Thoracic aorta (tissue), 2 donors: ENCODE results near the gene ATF7. TPM values are rescaled to one million over a fixed set of nuclear protein-coding genes. Genes with fewer than 3 reads are reported as not detected.
A peak's percentile ranks its signal among the peaks of the same experiment; 100 is the strongest.
"Not testable (repeated sequence)": the region's sequence is repeated elsewhere in the genome, so short reads cannot be mapped to it uniquely, and the experiment has no call there.

Experiments
- ATAC-seq: fragments of 150-250 bp; one replicate; pipeline ENCODE4 v1.8.0; 2017; ENCODE audit warnings: low read depth; ENCODE audit not compliant: insufficient number of reproducible peaks, low FRiP score
- DNase-seq: peaks from one replicate; pipeline ENCODE4 v3.0.0-alpha.2; 2020; ENCODE audit warnings: low spot score
- H3K27ac ChIP-seq, 2 donors: fragments of 200-600 bp; sonication (generic); 1 replicate in 1 of 2; 2 replicates in 1 of 2; pipeline ENCODE4 v1.5.1; 2016; ENCODE audit warnings: mild to moderate bottlenecking in 2 of 2, moderate library complexity in 2 of 2
- H3K27me3 ChIP-seq: fragments of 200-600 bp; sonication (generic); replicated peaks from 2 replicates; pipeline ENCODE4 v1.6.0; 2016; ENCODE audit warnings: mild to moderate bottlenecking; ENCODE audit not compliant: insufficient read depth
- H3K36me3 ChIP-seq: fragments of 200-600 bp; sonication (generic); one replicate; pipeline ENCODE4 v1.5.1; 2016
- H3K4me1 ChIP-seq, 2 donors: fragments of 200-600 bp; sonication (generic); 1 replicate in 1 of 2; 2 replicates in 1 of 2; pipeline versions ENCODE4 v1.5.1 to v1.6.0; 2016; ENCODE audit warnings: low read depth in 2 of 2, mild to moderate bottlenecking in 1 of 2; ENCODE audit not compliant: control insufficient read depth in 1 of 2
- H3K4me3 ChIP-seq: fragments of 200-600 bp; sonication (generic); 2 replicates; pipeline ENCODE4 v1.5.1; 2016; ENCODE audit warnings: mild to moderate bottlenecking
- H3K9me3 ChIP-seq: fragments of 200-600 bp; sonication (generic); 2 replicates; pipeline ENCODE4 v1.5.1; 2016
- total RNA-seq, 2 donors: library from RNA; depleted of rRNA; stranded (reverse); fragments of >200 nt; gene quantifications; one replicate each; pipeline versions ENCODE4 v1.1.0 to v1.2.3, GENCODE V29; 2016
- TF ChIP-seq, protein P1 (sequence below): fragments of 200-600 bp; sonication (generic); IDR thresholded peaks from one replicate; pipeline ENCODE4 v1.5.1; 2019; ENCODE audit warnings: antibody characterized with exemption

The ATF7 gene
- total RNA-seq, 2 donors from 2014 or later = 24.4 to 82.1 TPM

DNA sequence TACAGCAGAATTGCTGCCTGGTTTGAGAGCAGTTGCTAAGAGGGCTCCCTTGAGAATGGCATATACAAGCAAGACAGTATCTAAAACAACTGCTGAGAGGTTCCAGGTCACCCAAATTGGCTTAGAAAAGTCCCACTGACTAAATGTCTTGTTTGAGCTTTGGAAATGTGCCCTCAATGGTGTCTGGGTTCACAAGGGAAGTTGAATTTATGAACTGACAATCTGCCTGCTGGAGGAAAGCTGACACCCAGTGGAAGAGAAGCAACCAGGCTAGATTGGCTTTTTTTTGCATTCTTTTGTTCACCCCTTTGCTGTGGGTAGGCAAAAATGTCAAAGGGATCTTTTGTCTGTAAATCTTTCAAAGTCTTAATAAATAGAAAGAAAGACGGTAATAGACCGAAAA, 74.3 kb downstream of the ATF7 start:
- H3K9me3 ChIP-seq = no peaks in the 10 kb centered on the region
- no peak overlapping the region for H3K4me3 ChIP-seq
- no peaks in the 10 kb centered on the region for H3K27me3 ChIP-seq
- no peak overlapping the region for H3K27ac ChIP-seq
- peaks cover 0 to 2% of the 10 kb centered on the region in 2 donors for H3K4me1 ChIP-seq
- DNase-seq (no peak), ATAC-seq (no peak)
- TF ChIP-seq, protein P1, sequence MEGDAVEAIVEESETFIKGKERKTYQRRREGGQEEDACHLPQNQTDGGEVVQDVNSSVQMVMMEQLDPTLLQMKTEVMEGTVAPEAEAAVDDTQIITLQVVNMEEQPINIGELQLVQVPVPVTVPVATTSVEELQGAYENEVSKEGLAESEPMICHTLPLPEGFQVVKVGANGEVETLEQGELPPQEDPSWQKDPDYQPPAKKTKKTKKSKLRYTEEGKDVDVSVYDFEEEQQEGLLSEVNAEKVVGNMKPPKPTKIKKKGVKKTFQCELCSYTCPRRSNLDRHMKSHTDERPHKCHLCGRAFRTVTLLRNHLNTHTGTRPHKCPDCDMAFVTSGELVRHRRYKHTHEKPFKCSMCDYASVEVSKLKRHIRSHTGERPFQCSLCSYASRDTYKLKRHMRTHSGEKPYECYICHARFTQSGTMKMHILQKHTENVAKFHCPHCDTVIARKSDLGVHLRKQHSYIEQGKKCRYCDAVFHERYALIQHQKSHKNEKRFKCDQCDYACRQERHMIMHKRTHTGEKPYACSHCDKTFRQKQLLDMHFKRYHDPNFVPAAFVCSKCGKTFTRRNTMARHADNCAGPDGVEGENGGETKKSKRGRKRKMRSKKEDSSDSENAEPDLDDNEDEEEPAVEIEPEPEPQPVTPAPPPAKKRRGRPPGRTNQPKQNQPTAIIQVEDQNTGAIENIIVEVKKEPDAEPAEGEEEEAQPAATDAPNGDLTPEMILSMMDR = no peak
- H3K36me3 ChIP-seq = peaks cover 30% of the 10 kb centered on the region

DNA sequence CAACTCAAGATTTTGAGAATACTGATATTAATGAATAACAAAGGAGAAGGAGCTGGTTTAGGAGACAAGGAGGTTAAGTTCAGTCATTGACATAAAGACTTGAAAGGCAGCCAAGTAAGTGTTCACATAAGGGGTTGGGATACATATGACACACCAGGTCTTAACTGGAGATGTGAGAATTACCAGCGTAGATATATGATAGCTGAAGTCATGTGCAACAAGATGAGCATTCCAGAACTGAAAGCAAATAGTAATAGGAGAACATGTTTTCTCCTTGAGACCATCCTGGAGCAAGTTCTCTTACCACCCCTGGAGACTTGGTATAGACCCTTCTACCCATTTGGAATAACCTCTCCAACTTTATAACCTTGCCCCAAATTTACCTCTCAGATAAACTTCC, 75.6 kb downstream of the ATF7 start:
- H3K27me3 ChIP-seq = no peaks in the 10 kb centered on the region
- H3K4me3 ChIP-seq = no peak overlapping the region
- TF ChIP-seq, protein P1 = no peak
- ATAC-seq (no peak), DNase-seq (no peak)
- H3K9me3 ChIP-seq = no peaks in the 10 kb centered on the region
- H3K27ac ChIP-seq = no peak overlapping the region
- H3K36me3 ChIP-seq = peaks cover 30% of the 10 kb centered on the region
- H3K4me1 ChIP-seq = peaks cover 0 to under 1% of the 10 kb centered on the region in 2 donors

DNA sequence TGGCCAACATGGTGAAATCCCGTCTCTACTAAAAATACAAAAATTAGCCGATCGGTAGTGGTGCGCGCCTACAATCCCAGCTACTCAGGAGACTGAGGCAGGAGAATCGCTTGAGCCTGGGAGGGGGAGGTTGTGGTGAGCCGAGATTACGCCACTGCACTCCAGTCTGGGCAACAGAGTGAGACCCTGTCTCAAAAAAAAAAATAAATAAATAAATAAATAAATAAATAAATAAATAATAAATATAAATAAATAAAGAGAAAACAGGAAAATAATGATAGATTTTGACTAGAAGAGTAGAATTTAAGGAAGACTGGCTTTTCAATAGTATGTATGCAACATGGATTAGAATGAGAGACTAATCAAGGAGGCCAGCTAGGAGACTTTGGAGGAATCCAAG, 76.1 kb downstream of the ATF7 start:
- H3K27ac ChIP-seq, H3K4me3 ChIP-seq, DNase-seq, H3K27me3 ChIP-seq, H3K4me1 ChIP-seq, ATAC-seq, H3K9me3 ChIP-seq: not testable (repeated sequence)
- H3K36me3 ChIP-seq = peaks cover 30% of the 10 kb centered on the region

DNA sequence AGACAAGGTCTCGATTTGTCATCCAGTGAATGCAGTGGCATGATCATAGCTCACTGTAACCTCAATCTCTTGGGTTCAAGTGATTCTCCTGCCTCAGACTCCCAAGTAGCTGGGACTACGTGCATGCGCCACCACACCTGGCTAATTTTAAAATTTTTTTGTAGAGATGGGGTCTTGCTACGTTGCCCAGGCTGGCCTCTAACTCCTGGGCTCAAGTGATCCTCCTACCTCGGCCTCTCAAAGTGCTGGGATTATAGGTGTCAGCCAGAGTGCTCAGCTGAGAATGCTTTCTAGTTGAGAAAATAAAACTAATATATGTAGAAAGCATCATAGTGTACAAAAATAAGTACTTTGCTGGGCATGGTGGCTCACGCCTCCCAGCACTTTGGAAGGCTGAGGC, 77.8 kb downstream of the ATF7 start:
- DNase-seq, H3K27me3 ChIP-seq, H3K9me3 ChIP-seq, ATAC-seq, H3K4me3 ChIP-seq, H3K27ac ChIP-seq: not testable (repeated sequence)
- H3K36me3 ChIP-seq = peaks cover 30% of the 10 kb centered on the region
- peaks cover 0 to 23% of the 10 kb centered on the region in 2 donors for H3K4me1 ChIP-seq

DNA sequence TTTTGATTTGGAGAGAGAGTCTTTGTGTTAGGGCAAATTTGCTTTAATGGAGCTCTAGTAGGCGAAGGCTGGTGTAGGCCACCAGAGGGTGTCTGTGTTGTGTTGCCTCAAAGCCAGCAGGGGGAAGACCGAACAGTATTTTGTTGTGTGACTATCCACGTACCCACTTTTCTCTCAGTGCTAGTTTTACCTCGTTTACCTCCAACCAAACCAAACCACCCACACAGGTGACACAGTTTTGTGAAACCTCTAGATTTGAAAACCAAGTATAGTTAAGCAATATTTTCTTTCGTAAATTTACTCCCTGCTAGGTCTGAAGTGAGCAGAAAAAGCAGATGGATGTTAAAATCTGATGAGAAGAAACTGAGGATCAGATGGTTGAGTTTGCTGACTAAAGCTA, 82.6 kb downstream of the ATF7 start:
- no peak for DNase-seq

DNA sequence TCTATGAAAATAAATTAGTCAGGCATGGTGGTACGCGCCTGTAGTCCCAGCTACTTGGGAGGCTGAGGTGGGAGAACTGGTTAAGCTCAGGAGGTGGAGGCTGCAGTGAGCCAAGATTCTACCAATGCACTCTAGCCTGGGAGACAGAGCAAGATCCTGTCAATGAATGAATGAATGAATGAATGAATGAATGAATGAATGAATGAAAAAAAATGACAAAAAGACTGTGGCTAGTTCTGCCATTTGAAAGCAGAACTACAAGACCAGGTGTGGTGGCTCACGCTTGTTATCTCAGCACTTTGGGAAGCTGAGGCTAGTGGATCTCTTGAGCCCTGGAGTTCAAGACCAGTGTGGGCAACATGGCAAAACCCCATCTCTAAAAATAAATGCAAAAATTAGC, 86.7 kb downstream of the ATF7 start:
- H3K27ac ChIP-seq = no peak overlapping the region
- ATAC-seq (no peak), DNase-seq (no peak)
- TF ChIP-seq, protein P1 = no peak
- H3K4me3 ChIP-seq = no peak overlapping the region
- H3K36me3 ChIP-seq = peaks cover 50% of the 10 kb centered on the region
- no peaks in the 10 kb centered on the region for H3K9me3 ChIP-seq
- no peaks in the 10 kb centered on the region for H3K27me3 ChIP-seq
- H3K4me1 ChIP-seq = peaks cover 0 to 15% of the 10 kb centered on the region in 2 donors

More for the DNA sequence above, 82.6 kb downstream of the ATF7 start:
- no peak overlapping the region for H3K4me3 ChIP-seq
- H3K27ac ChIP-seq = peak overlapping the region; percentile 18 to 35
- ATAC-seq = peak; percentile 66
- H3K36me3 ChIP-seq = peaks cover 25% of the 10 kb centered on the region
- no peaks in the 10 kb centered on the region for H3K27me3 ChIP-seq
- TF ChIP-seq, protein P1 = peak; percentile 81
- H3K4me1 ChIP-seq = peaks cover 0 to 26% of the 10 kb centered on the region in 2 donors
- no peaks in the 10 kb centered on the region for H3K9me3 ChIP-seq
